Colonic mucosa (tissue), 4 donors: ENCODE measurements around the gene HECW1. TPM values are rescaled to one million over a fixed set of nuclear protein-coding genes. Genes with fewer than 3 reads are reported as not detected.

Experiments
- DNase-seq: peaks from one replicate; pipeline ENCODE4 v3.0.0-alpha.2; 2020
- H3K27ac ChIP-seq: fragments of 200-600 bp; one replicate; pipeline ENCODE4 v1.8.0; 2021
- H3K27me3 ChIP-seq: fragments of 200-600 bp; one replicate; pipeline ENCODE4 v1.8.0; 2021
- H3K36me3 ChIP-seq: fragments of 200-600 bp; one replicate; pipeline ENCODE4 v1.8.0; 2021
- H3K4me1 ChIP-seq: fragments of 200-600 bp; one replicate; pipeline ENCODE4 v1.8.0; 2021; ENCODE audit warnings: mild to moderate bottlenecking
- H3K4me3 ChIP-seq: fragments of 200-600 bp; one replicate; pipeline ENCODE4 v1.8.0; 2021
- H3K9ac ChIP-seq, 2 donors: one replicate each; pipeline ENCODE4 v1.7.0; 2013; ENCODE audit warnings: control low read depth in 2 of 2, low read depth in 2 of 2, low read length in 2 of 2
- H3K9me3 ChIP-seq: fragments of 200-600 bp; one replicate; pipeline ENCODE4 v1.8.0; 2021
- CTCF ChIP-seq: fragments of 200-600 bp; IDR thresholded peaks from one replicate; pipeline ENCODE4 v1.8.0; 2022; ENCODE audit warnings: antibody characterized with exemption, mild to moderate bottlenecking
- intact Hi-C: fragments of 100-400 bp; cut with DNase I; formaldehyde crosslinking; loops from one replicate; pipeline ENCODE4 v1.14.1; 2022
- total RNA-seq, 2 donors: library from RNA; stranded (reverse); fragmentation: NEBNext Ultra II Directional in 1 of 2; extraction: Animal tissue kit (Norgen Biotek cat#: 25700) in 1 of 2; gene quantifications; one replicate each; pipeline ENCODE4 v1.2.1, GENCODE V29; 2021
- donor health status: healthy.
- donor health status: DM: no; HTN: no; CAD: no.
- donor health status: DM: no; HTN: no; CAD: no.

The HECW1 gene
- total RNA-seq, 2 donors from 2014 or later = 0.35 to 0.40 TPM

- Histone ChIP-seq H3K36me3 (no peaks in the 10 kb centered on the region), H3K4me3 (no peak overlapping the region), H3K27me3 (no peaks in the 10 kb centered on the region), H3K9me3 (no peaks in the 10 kb centered on the region), H3K9ac (no peak overlapping the region), H3K27ac (no peak overlapping the region), H3K4me1 (no peaks in the 10 kb centered on the region)
- intact Hi-C loops = no loop called here
- TF ChIP-seq CTCF = no peak
- DNase-seq = no peak
Observed at GRCh38 chr7:43104874-43105520, 7.5 kb upstream of the HECW1 start.

GRCh38 chr7:43105521-43106120, 6.8 kb upstream of the HECW1 start:
- DNase-seq = no peak
- no peaks in the 10 kb centered on the region for H3K27me3 ChIP-seq
- no peak for TF ChIP-seq CTCF
- H3K36me3 ChIP-seq = no peaks in the 10 kb centered on the region
- no peak overlapping the region for H3K4me3 ChIP-seq
- H3K4me1 ChIP-seq = no peaks in the 10 kb centered on the region
- no peak overlapping the region for H3K27ac ChIP-seq
- intact Hi-C loops = no loop called here
- H3K9me3 ChIP-seq = no peaks in the 10 kb centered on the region
- no peak overlapping the region for H3K9ac ChIP-seq

GRCh38 chr7:43108255-43109011, 4.0 kb upstream of the HECW1 start:
- Histone ChIP-seq H3K27me3 (peaks cover 23% of the 10 kb centered on the region), H3K9me3 (no peaks in the 10 kb centered on the region), H3K4me1 (no peaks in the 10 kb centered on the region), H3K4me3 (no peak overlapping the region), H3K9ac (no peak overlapping the region), H3K36me3 (no peaks in the 10 kb centered on the region), H3K27ac (no peak overlapping the region)
- intact Hi-C loops = no loop called here
- DNase-seq = peak; percentile 67
- TF ChIP-seq CTCF = peak; percentile 80

- no peaks in the 10 kb centered on the region for H3K36me3 ChIP-seq
- no peaks in the 10 kb centered on the region for H3K9me3 ChIP-seq
- no peak overlapping the region for H3K4me3 ChIP-seq
- intact Hi-C loops = loop anchor here (10.0 kb wide), 1 partner anchor 166 kb away; no protein-coding TSS in a partner anchor
- no peak overlapping the region for H3K27ac ChIP-seq
- DNase-seq = no peak
- H3K9ac ChIP-seq = no peak overlapping the region
- H3K4me1 ChIP-seq = no peaks in the 10 kb centered on the region
- peaks cover 34% of the 10 kb centered on the region for H3K27me3 ChIP-seq
- no peak for TF ChIP-seq CTCF
Observed at GRCh38 chr7:43110791-43111535, 1.5 kb upstream of the HECW1 start.
